Femur (tissue), 1 donor: ENCODE results near the gene NNAT.
"Not testable (repeated sequence)": the region's sequence is repeated elsewhere in the genome, so short reads cannot be mapped to it uniquely, and the experiment has no call there.

Experiments
- DNase-seq: peaks from one replicate; pipeline ENCODE4 v3.0.0-alpha.2; 2017

NNAT gene

DNA sequence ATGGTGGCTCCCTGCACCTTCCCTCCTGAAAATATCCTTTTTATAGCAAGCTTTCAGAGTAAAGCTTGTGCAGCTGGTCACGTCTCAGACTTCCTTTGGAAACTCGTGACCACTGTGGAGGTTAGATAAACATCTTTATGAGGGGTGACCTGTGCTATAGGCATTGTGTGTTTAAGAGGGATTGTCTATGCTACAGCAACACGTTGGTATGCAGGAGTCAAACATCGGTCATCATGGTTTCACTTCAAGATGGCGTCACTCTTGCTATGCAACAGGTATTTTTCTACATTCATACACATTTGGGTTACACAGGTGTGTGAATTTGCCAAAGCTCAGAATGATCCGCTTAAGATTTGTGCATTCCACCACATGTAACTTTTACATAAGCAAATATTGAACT is 21.2 kb downstream of the NNAT start:
- DNase-seq, result no peak

- no peak for DNase-seq
Measured at GRCh38 chr20:37543828-37544227, 22.8 kb downstream of the NNAT start.

GRCh38 chr20:37544386-37544785 is 23.3 kb downstream of the NNAT start:
- no peak for DNase-seq

- no peak for DNase-seq
Measured at GRCh38 chr20:37545516-37545915, 24.5 kb downstream of the NNAT start.

GRCh38 chr20:37547912-37548311 is 26.9 kb downstream of the NNAT start:
- no peak for DNase-seq

DNA sequence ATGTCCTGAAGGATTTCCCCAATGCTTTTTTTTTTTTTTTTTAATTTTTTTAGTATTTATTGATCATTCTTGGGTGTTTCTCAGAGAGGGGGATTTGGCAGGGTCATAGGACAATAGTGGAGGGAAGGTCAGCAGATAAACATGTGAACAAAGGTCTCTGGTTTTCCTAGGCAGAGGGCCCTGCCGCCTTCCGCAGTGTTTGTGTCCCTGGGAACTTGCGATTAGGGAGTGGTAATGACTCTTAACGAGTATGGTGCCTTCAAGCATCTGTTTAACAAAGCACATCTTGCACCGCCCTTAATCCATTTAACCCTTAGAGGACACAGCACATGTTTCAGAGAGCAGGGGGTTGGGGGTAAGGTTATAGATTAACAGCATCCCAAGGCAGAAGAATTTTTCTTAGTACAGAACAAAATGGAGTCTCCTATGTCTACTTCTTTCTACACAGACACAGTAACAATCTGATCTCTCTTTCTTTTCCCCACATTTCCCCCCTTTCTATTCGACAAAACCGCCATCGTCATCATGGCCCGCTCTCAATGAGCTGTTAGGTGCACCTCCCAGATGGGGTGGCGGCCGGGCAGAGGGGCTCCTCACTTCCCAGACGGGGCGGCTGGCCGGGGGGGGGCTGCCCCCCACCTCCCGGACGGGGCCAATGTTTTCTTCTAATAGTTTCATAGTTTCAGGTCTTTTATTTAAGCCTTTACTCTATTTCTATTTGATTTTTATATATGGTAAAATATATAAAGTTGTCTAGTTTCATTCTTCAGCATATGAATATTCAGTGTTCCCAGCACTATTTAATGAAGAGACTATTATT is 29.3 kb downstream of the NNAT start:
- DNase-seq, result not testable (repeated sequence)

DNA sequence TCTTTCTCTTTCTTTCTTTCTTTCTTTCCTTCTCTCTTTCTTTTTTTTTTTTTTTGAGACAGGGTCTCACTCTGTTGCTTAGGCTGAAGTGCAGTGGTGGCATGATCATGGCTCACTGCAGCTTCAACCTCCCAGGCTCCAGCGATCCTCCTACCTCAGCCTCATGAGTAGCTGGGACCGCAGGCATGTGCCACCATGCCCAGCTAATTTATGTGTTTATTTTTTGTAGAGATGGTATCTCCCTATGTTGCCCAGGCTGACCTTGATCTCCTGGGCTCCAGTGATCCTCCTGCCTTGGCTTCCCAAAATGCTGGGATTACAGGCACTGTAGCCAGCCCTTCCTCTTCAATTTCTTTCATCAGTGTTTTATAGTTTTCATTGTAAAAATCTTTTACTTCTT is 30.6 kb downstream of the NNAT start:
- not testable (repeated sequence) for DNase-seq

GRCh38 chr20:37552415-37552814 is 31.4 kb downstream of the NNAT start:
- DNase-seq, result no peak

DNA sequence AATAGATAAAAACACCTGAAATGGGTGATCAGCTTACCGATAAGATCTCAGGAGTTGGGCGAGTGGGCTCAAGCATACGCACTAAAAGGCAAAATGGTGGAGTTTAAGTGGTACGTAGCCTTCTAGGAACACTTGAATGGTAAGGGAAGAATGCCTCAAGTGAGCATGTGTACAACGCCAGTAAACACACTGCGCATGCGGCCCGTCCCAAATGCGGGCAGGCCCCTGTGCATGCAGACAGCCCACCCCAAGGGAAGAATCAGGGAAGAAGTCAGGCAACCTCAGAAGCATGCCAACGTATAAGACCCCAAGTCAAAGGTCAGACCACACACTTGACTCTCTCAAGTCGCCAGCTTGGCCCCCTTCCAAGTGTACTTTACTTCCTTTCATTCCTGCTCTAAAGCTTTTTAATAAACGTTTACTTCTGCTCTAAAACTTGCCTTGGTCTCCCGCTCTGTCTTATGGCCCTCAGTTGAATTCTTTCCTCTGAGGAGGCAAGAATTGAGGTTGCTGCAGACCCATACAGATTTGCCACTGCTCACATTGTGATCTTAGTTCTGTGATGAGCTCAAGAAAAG is 33.8 kb downstream of the NNAT start:
- DNase-seq, result not testable (repeated sequence)

- DNase-seq, result no peak
Measured at GRCh38 chr20:37556538-37556937, 35.5 kb downstream of the NNAT start.

- DNase-seq, result no peak
Measured at GRCh38 chr20:37558306-37558705, 37.3 kb downstream of the NNAT start.

DNA sequence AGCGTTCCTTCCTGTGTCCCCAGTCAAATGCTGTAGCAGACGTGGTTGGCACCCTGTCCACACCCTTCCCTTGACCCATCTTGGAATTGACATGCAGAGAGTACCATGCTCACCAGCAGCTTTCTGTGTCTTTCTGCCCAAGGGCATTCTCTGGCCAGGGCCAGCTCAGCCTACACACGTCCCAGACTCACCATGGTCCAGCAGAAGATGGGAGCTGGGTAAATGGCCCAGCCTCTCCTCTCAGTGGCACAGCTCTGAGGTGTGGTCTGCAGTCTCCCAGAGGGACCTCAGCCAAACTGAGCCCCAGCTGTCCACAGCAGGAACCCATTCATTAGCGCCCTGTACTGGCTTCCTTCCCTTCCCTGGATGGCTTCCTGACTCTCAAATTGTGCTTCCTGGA is 37.7 kb downstream of the NNAT start:
- no peak for DNase-seq

GRCh38 chr20:37559312-37560027 is 38.4 kb downstream of the NNAT start:
- DNase-seq, result no peak

GRCh38 chr20:37560629-37561028 is 39.6 kb downstream of the NNAT start:
- DNase-seq, result no peak

DNA sequence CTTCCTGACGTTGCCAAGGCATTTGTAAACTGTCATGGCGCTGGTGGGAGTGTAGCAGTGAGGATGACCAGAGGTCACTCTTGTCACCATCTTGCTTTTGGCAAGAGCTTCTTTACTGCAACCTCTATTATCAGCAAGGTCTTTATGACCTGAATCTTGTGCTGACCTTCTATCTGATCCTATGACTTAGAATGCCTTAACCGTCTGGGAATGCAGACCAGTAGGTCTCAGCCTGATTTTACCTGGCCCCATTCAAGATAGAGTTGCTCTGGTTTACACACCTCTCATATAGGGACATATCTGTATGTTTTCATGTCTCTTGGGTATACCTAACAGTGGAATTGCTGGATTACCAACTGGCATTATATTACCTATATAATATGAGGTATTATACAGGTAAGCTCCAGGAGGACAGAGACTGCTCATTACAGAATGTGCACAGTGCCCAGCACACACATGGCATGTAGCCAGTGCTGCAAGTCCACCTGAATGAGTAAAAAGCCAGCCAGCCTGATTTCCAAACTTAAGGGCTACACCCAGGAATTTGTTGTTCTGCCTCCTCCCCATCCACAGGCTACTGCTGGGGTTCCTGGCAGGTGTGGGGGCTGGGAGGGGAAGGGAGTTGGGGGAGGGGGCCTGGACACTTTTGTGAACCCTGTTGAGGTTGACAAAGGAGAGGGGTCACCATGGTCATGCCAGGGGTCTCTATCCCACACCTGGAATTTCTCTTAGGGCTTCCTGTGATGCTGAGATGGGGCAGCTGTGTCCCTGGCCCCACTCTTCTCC is 41.8 kb downstream of the NNAT start:
- no peak for DNase-seq

- DNase-seq, result no peak
Measured at GRCh38 chr20:37564016-37564387, 43.0 kb downstream of the NNAT start.

DNA sequence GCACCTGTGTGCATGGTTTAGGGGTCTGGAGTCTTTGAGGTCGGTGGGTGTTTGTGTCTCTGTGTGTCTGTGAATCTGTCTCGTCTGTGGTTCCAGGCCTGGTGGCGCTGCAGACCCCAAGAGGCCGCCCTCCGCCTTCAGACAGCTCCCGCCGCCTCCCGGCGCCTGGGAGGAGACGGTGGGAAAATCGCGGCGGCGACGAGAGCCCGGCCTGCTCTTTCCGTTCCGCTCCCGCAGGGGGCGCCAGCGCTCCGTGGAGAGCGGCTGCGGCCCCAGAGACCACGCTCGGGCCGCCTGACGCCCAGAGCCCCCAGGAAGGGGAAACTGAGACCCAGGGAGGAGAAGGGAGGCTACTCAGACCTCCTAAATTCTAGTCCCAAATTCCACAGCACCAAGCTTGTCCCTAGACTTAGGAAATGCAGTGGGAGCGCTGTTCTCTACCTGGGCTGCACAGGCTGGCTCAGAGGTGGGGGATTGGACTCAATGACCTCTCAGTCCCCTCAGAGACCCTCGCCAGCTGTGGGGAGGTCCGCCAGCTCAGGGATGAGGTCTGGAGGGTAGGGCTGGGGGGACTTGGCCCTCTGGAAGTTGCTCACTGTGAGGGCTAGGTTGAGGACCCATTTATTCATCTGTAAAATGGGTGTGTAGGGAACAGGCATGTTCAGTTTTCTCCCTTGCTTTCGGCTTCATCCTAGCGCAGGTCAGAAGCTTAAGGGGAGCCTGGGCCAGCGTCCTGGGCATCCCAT is 43.5 kb downstream of the NNAT start:
- DNase-seq, result peak; percentile 57

- no peak for DNase-seq
Measured at GRCh38 chr20:37565134-37565811, 44.2 kb downstream of the NNAT start.

DNA sequence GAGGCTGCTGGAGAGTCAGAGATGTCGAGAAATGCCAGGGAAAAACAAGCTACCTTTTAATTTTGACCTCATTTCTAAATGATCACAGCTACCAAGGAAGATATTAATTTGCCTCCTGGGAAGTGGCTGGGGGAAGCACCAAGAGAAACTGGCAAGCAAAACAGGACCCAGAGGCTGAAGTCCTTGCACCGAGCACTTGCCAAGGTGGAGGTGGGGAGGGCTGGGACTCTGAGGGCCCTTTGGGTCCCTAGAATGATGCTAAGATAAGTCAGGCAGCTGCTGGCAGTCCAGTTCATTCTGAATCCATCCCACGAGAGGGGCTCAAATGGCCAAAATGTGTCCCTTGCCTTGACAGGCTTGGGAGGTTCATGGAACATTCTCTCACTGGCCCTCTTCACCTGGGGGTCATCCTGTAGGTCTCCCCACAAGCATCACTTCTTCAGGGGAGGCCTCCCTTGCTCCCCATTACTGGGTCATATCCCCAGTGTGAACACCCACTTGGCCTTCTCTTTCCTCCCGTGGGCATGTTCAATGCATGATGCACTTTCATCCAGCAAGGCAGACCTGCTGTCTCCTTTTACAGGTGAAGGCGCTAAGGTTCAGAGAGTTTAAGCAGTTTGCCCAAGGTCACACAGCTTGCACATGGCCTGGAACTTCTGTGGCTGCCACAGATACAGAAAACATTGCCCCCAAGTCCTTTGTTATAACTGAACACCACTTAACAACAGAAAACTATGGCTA is 45.7 kb downstream of the NNAT start:
- DNase-seq, result no peak

- no peak for DNase-seq
Measured at GRCh38 chr20:37567331-37567665, 46.2 kb downstream of the NNAT start.
